H4 (cell line): ENCODE results near the gene SLC9C2. TPM values are rescaled to one million over a fixed set of nuclear protein-coding genes. Genes with fewer than 3 reads are reported as not detected.
"Not testable (repeated sequence)": the region's sequence is repeated elsewhere in the genome, so short reads cannot be mapped to it uniquely, and the experiment has no call there.

Experiments used
- DNase-seq: peaks from one replicate; pipeline ENCODE4 v3.0.0-alpha.2; 2015; ENCODE audit warnings: low spot score
- total RNA-seq: library from RNA; depleted of rRNA; stranded (reverse); fragments of >200 nt; shearing (Covaris generic); gene quantifications from 2 replicates; pipeline ENCODE4 v1.2.3, GENCODE V29; 2014

The SLC9C2 gene
- total RNA-seq, 1 experiment from 2014 or later = not detected

DNA sequence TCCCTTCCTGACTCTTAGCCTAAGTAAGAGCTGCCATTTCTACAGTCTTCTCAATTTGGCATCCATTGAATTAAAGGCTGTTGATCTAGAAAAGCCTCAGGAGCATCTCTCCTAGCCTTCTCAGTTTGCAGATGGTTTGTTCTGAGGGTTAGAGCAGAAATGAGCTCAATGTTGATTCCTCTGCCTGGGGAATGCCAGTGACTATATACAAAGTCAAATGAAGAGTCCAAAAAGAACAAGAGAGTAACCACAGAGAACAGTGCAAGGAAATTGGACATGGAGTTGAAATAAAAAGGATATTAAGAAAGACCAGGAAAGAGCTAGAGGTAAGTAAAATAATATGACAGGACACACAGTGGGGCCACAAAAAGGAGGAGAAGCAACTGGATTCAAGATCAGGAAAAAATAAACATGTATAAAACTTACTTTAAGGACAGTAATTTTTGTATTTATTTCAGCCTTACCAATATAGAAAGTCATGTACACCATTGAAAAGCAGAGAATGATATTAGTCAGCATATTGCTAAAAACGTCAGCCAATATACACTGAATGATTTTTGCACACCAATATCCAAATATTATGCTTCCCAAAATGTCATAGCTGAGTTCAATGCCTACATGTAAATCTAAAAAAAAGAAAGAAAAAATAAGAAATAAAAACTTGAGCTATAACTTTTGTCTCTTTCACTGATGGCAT is 21.3 kb downstream of the SLC9C2 start:
- DNase-seq = no peak

DNA sequence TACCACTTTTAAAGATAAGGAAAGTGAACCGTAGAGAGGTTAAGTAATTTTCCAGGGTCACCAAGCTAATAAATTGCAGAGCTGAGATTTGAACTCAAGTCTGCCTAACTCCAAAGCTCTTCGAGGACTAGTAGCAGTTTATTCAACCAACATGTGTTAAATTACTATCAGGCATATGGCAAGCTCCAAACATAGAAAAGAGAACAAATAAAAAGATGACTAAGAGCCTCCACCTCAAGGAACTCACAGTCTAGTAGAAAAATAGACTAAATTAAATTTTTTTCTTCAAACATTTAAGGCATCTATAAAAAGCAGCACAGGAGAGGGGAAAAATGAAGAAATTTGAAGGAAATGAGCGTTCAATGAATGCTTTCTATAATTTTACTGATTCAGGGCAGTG is 22.2 kb downstream of the SLC9C2 start:
- DNase-seq = no peak

DNA sequence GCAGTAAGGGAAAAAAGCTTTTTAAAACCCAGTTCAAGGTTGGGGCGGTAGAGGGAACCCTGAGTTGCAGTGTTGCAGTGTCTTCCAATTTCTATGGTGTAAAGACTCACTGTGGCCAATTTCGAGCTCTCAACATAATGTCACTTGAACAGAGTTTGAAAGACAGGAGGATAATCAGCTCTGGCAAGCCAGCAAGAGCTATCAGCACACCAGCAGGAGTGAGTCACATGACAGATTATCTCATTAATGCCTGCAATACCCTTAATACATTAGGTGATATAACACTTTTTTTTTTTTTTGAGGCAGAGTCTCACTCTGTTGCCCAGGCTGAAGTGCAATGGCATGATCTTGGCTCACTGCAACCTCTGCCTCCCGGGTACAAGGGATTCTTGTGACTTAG is 22.8 kb downstream of the SLC9C2 start:
- no peak for DNase-seq

DNA sequence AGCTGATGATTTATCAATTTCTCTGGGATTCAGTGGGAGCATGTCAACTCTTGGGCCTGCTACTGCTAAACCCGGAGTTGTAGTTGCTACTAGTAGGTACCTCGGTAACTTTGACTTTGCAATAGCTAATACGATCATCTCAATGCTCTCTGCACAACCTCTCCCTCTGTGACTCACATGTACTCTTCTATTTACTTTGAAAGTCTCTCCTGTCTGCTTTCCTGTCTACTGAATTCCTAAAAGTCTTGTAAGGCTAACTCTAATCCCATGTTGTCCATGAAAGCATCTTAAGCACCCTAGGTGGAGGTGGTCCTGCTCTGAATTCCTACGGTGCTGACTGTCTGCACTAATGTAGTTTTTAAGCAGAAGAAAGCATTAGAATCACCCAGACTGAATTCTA is 29.3 kb downstream of the SLC9C2 start:
- no peak for DNase-seq

DNA sequence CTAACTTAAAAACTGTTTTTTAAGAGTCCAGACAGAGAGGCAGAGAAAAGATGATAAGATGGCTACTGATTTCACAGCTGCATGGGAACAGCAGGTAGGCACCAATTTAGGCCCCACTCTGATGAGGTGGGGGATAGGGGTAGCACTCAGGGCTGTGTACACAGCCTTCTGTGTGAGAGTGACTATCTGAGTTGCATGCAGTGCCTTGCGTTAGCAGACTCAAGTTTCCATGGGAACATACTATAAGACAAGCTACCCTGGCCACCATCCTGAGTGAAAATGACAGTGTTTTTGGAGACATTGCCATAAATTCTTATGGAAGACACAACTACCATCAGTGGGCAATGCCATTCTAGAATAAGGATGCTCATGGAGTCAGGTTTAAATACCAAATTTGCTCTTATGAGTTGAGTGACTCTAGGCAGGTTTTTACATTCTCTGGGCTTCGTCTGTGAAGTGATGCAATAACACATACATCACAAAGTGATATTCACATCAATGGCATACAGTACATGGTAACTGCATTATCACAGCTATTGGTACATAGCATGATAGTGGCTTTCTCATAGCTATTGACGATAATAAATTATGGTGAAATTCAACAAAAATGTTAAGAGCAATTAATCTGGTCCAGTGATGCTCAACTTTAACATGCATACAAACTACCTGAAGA is 30.5 kb downstream of the SLC9C2 start:
- no peak for DNase-seq

DNA sequence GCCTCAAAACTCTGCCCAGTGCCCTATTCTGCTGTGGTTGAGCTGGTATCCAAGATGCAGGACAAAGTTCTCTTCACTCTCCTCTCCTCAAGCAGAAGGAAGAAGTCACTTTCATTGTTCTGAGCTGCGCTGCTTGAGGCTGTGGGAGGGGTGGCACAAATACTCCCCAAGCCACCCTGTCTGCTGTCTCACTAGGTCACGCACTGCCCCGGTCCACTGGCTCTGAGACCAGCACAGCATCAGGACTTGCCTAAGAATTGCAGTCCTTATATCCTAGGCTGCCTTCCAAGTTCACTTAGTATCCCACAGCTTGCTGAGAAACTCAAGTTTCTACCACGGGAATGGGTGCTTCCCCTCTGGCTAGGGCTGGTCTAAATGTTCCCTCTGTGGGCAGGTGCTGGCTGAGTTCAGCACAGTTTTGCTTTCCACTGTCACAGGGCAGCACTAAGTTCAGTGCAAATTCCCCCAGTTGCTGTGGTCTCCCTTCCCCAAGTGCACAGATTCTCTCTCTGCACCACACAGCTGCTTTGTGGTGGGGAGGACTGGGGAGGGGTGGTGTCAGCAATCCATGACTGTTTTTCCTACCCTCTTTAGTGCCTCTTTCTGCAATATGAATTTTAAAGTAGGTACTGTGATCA is 32.4 kb downstream of the SLC9C2 start:
- DNase-seq = no peak

DNA sequence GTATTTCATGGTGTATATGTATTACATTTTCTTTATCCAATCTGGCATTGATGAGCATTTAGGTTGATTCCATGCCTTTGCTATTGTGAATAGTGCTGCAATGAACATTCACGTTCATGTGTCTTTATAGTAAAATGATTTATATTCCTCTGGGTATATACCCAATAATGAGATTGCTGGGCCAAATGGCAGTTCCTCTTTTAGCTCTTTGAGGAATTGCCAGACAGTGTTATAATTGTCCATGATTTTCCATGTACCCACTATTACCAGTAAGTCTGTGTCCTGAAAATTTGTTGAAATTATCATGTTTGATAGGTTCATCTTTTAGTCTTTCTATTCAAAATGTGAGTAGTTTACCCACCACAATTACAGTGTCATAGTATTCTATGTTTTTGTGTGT is 34.4 kb downstream of the SLC9C2 start:
- no peak for DNase-seq

DNA sequence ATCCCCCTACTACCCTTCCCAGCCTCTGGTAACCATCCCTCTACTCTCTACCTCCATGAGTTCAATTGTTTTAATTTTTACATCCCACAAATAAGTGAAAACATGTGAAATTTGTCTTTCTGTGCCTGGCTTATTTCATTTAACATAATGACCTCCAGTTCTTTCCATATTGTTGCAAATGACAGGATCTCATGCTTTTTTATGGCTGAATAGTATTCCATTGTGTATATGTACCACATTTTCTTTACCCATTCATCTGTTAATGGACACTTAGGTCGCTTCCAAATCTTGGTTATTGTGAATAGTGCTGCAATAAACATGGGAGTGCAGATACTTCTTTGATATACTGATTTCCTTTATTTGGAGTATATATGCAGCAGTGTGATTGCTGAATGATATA is 39.0 kb downstream of the SLC9C2 start:
- DNase-seq = not testable (repeated sequence)

DNA sequence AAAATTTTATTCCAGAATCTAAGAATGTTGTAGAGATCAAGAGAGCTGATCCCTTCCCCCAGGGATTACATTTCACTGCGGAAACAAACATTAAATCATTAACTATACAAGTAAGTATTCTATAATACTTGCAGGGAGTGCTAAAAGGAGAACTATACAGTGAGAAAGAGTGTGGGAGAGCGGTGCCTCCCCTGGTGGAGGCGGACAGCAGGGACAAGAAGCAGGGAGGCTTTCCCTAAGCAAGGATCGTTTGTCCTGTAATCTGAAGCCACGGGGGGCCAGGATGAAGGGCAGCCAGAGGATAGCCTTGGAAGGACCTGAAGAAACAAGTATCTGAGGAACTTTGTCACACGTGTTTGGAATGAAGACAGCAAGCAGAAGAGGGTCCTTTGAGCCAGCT is 40.1 kb downstream of the SLC9C2 start:
- no peak for DNase-seq

DNA sequence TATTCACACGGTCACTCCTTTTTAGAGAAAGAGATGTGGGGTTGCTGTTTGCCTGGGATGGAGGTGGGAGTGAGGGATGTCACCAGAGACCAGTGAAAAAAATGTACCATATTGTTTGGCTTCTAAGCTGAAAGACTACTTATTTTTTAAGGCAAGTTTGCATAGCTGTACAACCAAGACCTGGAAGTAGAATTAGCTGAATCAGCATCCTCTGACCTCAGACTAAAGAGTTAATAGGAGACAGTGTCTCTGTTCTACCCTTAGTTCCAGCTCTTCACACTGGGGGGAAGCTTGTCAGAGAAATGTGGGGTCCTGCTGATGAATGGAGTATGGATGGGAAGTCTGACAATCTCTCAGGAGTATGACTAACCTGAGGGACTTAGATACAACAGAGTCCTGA is 41.6 kb downstream of the SLC9C2 start:
- DNase-seq = no peak

DNA sequence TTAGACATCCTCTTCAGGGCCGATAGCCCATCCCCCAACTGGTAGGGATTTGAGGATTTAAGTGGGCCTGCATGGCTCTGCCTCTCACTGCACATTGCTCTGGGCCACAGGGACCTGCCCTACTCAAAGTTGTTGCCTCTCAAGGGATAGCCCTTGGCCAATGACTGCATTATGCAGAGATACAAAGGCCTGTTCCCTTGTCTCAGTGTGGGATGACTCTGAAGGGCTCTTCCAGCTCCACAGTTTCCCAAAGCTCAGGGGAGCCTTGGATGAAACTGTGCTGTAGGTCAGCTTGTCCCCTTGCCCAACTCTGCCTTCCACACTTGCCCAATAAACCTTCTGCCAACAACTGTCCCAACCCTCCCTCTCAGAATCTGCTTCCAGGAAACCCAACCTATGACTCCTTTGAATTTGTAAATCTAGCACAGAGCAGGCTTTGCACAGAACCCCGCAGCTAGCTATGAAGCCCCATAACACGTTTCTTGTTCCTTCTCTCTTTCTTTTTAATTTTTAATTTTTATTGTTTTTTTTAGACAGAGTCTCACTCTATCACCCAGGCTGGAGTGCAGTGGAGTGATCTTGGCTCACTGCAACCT is 42.5 kb downstream of the SLC9C2 start:
- DNase-seq = no peak

DNA sequence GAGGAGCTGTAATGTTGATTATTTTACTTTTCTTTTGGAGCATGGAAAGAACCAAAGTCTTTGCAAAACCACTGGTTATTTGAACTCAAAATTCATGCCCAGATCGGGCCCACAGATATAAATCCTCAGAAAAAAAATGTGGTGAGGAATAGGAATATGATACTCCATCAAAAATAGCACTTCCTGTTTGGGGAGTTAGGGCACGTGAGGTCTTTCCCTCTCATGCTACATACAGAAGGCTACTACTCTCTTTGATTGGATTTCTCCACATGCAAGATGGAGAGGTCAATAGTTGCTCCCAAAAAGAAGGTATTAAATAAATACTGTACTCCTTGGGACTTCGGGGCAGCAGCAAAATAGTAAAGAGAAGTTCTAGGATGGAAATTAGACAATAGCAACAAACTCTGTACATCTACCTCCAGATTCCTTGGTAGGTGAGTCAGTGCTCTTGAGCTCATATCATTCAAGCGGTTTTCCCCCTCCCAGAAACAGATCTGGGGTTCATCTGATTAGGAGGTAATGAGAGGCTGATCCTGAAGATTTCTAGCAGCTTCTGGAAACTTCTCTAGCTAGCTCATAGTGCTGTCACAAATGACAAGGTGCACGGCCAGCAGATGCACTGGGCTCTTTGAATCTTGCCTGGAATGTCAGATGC is 47.1 kb downstream of the SLC9C2 start:
- DNase-seq = no peak

DNA sequence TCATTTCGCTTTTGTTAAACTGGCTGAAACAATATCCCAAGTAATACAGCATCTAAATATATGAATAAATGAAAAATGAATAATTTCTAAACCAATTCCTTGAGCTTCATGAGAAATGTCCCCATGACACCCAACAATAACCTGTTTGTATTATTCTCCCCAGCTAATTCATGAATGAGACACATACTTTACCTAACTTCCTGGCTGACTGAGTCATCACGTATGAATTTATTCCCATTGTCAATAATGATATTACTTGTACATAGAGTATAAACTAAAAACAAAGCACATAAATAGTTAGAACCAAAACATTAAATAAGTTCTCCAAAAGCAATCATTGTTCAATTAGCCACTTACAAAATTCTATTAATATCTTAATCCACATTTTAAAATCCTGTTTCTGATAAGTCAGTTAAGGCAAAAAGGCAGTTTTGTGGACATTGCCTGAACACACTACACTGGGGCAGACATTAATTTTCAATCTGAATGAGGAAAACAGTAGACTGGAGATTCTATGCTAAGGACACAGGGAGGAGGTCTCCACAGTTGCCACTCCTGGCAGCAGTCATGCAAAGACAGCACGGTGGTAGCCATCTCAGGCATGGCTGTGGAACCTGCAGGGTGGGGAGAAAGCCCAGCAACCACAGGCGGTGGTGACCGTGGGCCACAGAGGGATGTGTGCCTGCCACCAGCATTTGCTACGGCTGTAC is 48.2 kb downstream of the SLC9C2 start:
- DNase-seq = no peak

DNA sequence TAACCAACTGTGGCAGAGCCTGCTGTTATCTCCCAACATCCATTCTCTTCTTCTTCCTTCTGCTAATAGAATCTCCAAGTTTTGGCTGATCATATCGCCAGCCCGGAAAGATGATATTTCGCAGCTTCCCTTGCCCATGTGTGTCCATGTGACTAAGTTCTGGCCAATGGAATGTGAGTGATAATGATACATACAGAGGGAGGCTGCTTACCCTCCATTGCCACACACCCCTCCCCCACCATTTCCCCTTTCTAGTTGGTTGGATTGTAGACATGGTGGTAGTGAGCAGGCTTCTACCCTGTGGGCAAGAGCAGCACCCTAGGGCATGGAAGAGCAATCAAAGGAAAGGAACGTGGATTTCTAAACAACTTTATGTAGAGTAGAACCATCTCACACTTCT is 48.8 kb downstream of the SLC9C2 start:
- no peak for DNase-seq

DNA sequence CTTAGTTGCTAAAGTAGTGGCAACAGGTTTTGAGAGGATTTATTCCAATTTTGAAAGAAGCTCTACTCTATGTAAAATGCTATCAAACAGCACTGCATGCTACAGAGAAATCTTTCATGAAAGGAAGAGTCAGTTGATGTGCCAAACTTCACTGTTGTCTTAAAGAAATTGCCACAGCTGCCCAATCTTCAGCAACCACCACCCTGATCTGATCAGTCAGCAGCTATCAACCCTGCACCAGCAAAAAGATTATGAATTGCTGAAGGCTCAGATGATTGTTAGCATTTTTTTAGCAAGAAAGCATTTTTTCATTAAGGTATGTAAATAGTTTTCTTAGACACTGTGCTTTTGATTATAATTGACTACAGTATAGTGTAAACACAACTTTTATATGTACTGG is 49.6 kb downstream of the SLC9C2 start:
- DNase-seq = no peak

DNA sequence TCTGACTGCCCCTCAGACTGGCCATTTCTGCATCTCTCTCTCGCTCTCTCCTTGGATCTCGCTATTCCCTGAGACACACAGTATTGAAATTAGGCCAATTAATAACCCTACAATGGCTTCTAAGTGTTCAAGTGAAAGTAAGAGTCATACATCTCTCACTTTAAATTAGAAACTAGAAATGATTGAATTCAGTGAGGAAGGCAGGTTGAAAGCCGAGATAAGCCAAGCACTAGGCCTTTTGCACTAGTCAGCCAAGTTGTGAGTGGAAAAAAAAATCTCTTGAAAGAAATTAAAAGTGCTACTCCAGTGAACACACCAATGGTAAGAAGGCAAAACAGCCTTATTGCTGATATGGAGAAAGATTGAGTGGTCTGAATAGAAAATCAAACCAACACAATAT is 51.2 kb downstream of the SLC9C2 start:
- DNase-seq = no peak

DNA sequence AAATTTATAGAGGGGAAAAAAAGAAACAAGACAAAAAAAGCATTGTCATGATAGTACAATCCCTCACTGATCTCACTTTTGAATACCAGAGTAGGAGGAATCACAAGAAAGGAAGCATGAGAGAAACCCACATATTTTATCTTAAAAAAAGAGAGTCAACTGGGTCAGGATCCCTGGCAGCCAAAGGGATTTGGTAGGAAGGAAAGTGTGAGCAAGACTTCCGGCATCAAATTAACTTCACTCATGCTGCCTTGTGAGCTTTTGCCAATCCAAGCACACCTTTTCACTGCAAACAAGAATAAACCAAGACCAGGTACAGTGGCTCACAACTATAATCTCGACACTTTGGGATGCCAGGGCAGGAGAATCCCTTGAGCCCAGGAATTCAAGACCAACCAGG is 53.1 kb downstream of the SLC9C2 start:
- no peak for DNase-seq

DNA sequence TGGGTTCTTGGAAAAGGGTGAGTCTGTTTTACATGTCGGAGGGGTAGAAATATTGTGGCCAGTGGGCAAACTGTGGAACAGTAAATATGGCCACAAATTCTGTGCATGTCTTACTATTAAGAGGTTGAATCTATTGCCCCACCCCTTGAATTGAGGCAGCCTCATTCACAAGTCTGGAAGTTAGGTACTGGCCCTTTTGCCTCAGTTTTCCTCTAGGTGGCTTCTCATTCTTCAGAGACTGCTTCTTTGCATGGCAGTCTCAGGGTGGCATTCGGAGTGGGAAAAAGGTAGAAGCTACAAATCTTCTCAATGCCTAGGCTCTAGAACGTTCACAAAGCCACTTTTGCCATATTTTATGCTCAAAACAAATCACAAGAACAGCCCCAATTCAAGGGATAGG is 57.2 kb downstream of the SLC9C2 start:
- no peak for DNase-seq

DNA sequence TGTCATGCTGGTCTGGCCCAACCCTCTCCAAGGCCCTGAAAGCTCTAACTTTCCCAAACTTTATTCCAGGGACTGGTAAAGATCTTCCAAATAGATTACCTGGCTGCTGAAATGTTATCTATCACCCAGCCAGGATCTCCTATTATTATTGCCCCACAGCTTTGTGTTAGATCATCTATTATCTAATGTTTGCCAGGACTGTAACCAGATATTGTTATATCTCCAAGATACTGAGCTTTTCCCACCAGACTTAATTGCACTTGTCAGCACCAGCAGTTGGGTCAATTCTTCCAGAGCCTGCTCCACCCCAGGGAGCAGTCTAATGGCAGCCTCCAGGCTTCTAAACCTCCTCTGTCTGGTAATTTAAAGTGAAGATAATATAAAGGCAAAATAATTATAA is 66.6 kb downstream of the SLC9C2 start:
- DNase-seq = no peak

DNA sequence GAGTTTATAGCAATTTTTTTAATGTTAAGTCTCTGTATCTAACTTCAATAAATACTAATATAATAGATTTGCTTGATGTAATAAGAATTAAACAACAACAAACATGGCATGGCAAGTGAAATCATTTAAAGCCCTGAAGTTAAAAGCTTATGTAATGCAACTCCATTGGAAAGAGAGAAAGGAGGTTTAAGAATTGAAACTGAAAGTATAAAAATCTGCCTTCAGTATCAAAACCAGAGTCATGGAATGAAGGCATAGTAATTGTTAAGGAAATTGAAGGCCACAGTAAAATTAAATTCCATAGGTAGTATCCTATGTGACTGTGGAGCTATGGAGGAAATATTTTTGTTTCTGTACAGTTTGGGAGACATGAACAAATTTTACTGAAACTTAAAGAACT is 70.6 kb downstream of the SLC9C2 start:
- no peak for DNase-seq

DNA sequence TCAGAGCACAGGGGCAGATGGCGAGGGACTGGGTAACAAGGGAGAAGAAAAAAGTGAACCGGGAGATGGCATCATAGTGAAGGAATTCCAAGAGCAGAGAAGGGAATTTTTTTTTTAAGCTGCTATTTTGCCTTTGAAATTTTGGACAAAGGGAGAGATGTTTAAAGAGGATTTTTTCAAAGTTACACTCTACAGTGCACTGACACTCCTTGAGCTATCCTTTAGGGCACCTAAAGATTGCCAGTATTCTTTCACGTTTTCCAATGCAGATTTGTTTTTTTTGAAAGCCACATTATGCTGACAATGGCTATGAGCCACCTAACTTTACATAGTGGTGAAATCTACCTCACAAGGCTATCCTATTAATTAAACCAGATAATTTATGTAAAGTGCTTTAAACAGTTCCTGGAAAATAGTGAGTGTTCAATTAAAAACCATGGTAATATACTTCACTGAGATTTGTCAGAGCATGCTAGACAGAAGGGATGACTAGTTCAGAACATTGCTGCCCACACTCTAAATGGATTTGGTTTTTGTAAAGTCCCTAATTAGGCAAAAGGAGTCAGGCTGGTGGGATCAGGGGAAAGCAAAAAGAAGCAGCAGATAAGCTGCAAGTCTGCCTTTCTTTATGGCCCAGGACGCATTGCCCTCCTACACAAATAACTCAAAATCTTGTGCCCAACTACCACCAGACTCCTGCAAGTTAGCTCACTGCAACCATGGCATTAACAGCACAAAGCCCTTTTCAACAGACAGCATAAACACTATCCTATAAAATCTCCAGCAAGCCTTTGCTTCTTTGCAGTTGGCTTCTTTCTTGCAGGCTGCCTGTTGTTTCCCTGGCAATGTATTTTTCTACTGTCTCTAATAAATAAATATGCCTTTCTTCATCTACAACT is 71.8 kb downstream of the SLC9C2 start:
- DNase-seq = no peak
